ENCODE data around the gene PHTF2.

PHTF2 gene

GRCh38 chr7:77918676-77919075 is 120.1 kb downstream of the PHTF2 start:
- TF ChIP-seq CTCF (IDR thresholded peaks at IDR 0.05; ENCODE audit: insufficient read depth, low read length, missing control alignments) = no peak
- no peak overlapping the region for H3K4me3 ChIP-seq (ENCODE audit: low read depth, low read length)
- DNase-seq (ENCODE audit: low read depth, low spot score) = no peak
- ChIA-PET POLR2A (no interaction called here), CTCF (no interaction called here)

GRCh38 chr7:77923419-77923818 is 124.8 kb downstream of the PHTF2 start:
- no peak for DNase-seq (ENCODE audit: low read depth, low spot score)
- ChIA-PET CTCF (interaction anchor here (1.0 to 2.3 kb wide), 3 partner anchors 9 to 17 kb away, joined by 3 to 8 read pairs (median 3); no protein-coding TSS in a partner anchor), POLR2A (no interaction called here)
- no peak for TF ChIP-seq CTCF (IDR thresholded peaks at IDR 0.05; ENCODE audit: insufficient read depth, low read length, missing control alignments)
- no peak overlapping the region for H3K4me3 ChIP-seq (ENCODE audit: low read depth, low read length)

GRCh38 chr7:77930496-77930895 is 131.9 kb downstream of the PHTF2 start:
- POLR2A ChIA-PET = no interaction called here
- TF ChIP-seq CTCF (IDR thresholded peaks at IDR 0.05; ENCODE audit: insufficient read depth, low read length, missing control alignments) = no peak
- H3K4me3 ChIP-seq (ENCODE audit: low read depth, low read length) = no peak overlapping the region
- DNase-seq (ENCODE audit: low read depth, low spot score) = no peak
- CTCF ChIA-PET = interaction anchor here (2.3 kb wide), 1 partner anchor 279 kb away, joined by 9 read pairs; no protein-coding TSS in a partner anchor

GRCh38 chr7:77931841-77932240 is 133.3 kb downstream of the PHTF2 start:
- POLR2A ChIA-PET = no interaction called here
- no peak overlapping the region for H3K4me3 ChIP-seq (ENCODE audit: low read depth, low read length)
- DNase-seq (ENCODE audit: low read depth, low spot score) = no peak
- CTCF ChIA-PET = interaction anchor here (0.6 to 1.1 kb wide), 7 partner anchors 9 to 280 kb away, joined by 3 to 5 read pairs (median 3); partner anchors contain the start of genes PHTF2 and TMEM60
- no peak for TF ChIP-seq CTCF (IDR thresholded peaks at IDR 0.05; ENCODE audit: insufficient read depth, low read length, missing control alignments)

- TF ChIP-seq CTCF (IDR thresholded peaks at IDR 0.05; ENCODE audit: insufficient read depth, low read length, missing control alignments) = no peak
- no peak for DNase-seq (ENCODE audit: low read depth, low spot score)
- ChIA-PET CTCF (interaction anchor here (1.0 to 3.4 kb wide), 7 partner anchors 9 to 282 kb away, joined by 3 to 30 read pairs (median 4); no protein-coding TSS in a partner anchor), POLR2A (no interaction called here)
- no peak overlapping the region for H3K4me3 ChIP-seq (ENCODE audit: low read depth, low read length)
Measured at GRCh38 chr7:77933394-77933793, 134.8 kb downstream of the PHTF2 start.

- no peak for TF ChIP-seq CTCF (IDR thresholded peaks at IDR 0.05; ENCODE audit: insufficient read depth, low read length, missing control alignments)
- no peak overlapping the region for H3K4me3 ChIP-seq (ENCODE audit: low read depth, low read length)
- ChIA-PET POLR2A (no interaction called here), CTCF (interaction anchor here (0.7 to 3.4 kb wide), 12 partner anchors 8 to 285 kb away, joined by 3 to 30 read pairs (median 4); partner anchors contain the start of genes PHTF2 and TMEM60)
- no peak for DNase-seq (ENCODE audit: low read depth, low spot score)
Measured at GRCh38 chr7:77935652-77936348, 137.2 kb downstream of the PHTF2 start.
